ENCODE results near the gene UAP1L1. TPM values are rescaled to one million over a fixed set of nuclear protein-coding genes. Genes with fewer than 3 reads are reported as not detected.

The UAP1L1 gene
- total and polyA plus RNA-seq, 2 of the 8 experiments (the other 6 are each of a cell fraction or from before 2014, with no cell fraction given): 2.0 to 5.4 TPM

DNA sequence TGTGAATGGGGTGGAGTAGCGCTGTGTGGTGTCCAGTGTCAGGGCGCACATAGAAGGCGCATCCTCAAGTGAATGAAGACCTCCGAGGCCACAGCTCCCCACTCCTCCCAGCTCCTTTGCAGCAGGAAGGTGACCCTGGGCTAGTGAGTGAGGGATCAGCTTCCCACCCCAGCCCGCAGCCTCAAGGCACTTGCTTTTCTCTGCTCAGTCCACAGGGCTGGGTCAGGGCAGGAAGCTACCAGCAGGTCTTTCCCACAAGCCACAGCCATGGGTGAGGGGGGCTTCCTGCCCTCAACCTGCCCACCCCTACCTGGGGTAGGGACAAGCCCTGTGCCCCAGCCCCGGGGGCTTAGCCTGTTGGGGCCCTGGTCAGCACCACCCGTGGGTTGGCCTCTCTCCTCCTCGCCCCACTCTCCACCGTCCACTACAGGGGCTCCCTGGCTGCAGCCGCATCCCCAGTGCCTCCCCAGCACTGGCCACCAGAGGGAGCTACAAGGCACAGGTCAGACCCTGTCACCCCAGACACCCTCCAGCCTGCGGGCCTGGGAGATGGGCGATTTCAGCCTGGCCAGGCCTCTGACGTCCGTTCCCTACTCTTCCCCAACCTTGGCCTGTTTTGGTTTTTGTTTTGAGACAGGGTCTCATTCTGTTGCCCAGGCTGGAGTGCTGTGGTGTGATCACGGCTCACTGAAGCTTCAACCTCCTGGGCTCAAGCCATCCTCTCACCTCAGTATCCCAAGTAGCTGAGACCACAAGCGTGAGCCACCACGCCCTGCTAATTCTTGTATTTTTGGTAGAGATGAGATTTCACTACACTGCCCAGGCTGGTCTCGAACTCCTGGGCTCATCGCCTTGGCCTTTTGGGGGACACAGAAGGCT lies 48.0 kb upstream of the UAP1L1 start:
- DNase-seq (ENCODE audit: low read depth in 1 of 2, low spot score in 2 of 2) (peak in 1 of 2 experiments; percentile 98), FAIRE-seq (peak; percentile 69)
- Histone ChIP-seq H3K14ac (ENCODE audit: insufficient read length) (no peak overlapping the region), H3K23ac (ENCODE audit: insufficient read length) (no peak overlapping the region), H3K27ac (ENCODE audit: low read depth, low read length) (no peak overlapping the region), H2AFZ (ENCODE audit: low read length) (no peak overlapping the region), H3K4me3 (ENCODE audit: extremely low read depth in 1 of 4, insufficient read depth in 2 of 4, low read depth in 3 of 4, low read length in 4 of 4) (peak overlapping the region in 1 of 4 experiments; percentile 78; a peak in 4 of 8 replicates), H3K4me1 (replicated peaks in 1 of 4; ENCODE audit: control insufficient read depth in 3 of 4, insufficient read depth in 4 of 4, low read length in 3 of 4) (peaks cover 0 to 11% (median 3%) of the 10 kb centered on the region in 4 experiments; a peak in 5 of 7 replicates), H3K27me3 (replicated peaks in 1 of 4; ENCODE audit: control insufficient read depth in 3 of 4, extremely low read depth in 1 of 4, insufficient read depth in 3 of 4, low read length in 3 of 4) (peaks cover 1 to 27% (median 15%) of the 10 kb centered on the region in 4 experiments; a peak in 6 of 7 replicates), H4K8ac (ENCODE audit: extremely low read depth, insufficient read depth, low read length) (no peak overlapping the region), H3K79me2 (ENCODE audit: control insufficient read depth in 1 of 2, insufficient read depth in 2 of 2, low read length in 2 of 2) (no peaks in the 10 kb centered on the region), H4K5ac (ENCODE audit: insufficient read length, low read depth, low read length) (no peak overlapping the region), H4K20me1 (replicated peaks in 1 of 2; ENCODE audit: control insufficient read depth in 1 of 2, insufficient read depth in 2 of 2, low read length in 2 of 2) (no peaks in the 10 kb centered on the region), H3K18ac (ENCODE audit: extremely low read depth, low read length) (0 out of 2 replicates have a peak overlapping the region, but pooled peaks have one; percentile 38), H3K23me2 (ENCODE audit: low read depth, low read length) (peaks cover 4% of the 10 kb centered on the region; the same call in 1 of the 2 replicates), H3K9me3 (ENCODE audit: insufficient read depth in 2 of 2, low read depth in 1 of 2, low read length in 1 of 2) (no peaks in the 10 kb centered on the region), H3K36me3 (ENCODE audit: control insufficient read depth in 2 of 4, insufficient read depth in 4 of 4, low read length in 3 of 4) (no peaks in the 10 kb centered on the region), H3K56ac (replicated peaks; ENCODE audit: insufficient read length, low read depth, low read length) (no peak overlapping the region), H2BK12ac (ENCODE audit: low read depth, low read length) (peak overlapping the region; percentile 33; the same call in 1 of the 2 replicates), H3K4me2 (ENCODE audit: insufficient read depth in 1 of 2, low read depth in 2 of 2, low read length in 2 of 2) (peak overlapping the region; percentile 39 to 91; a peak in 2 of 4 replicates), H2AK5ac (ENCODE audit: low read depth, low read length) (no peak overlapping the region), H3K4ac (replicated peaks; ENCODE audit: insufficient read length, low read depth, low read length) (no peak overlapping the region), H2BK120ac (replicated peaks; ENCODE audit: low read depth, low read length) (no peak overlapping the region), H2BK15ac (ENCODE audit: low read length) (0 out of 2 replicates have a peak overlapping the region, but pooled peaks have one; percentile 40), H2BK20ac (ENCODE audit: low read length) (no peak overlapping the region), H3K9ac (replicated peaks in 1 of 4; ENCODE audit: extremely low read depth in 1 of 4, low read depth in 3 of 4, low read length in 3 of 4) (no peak overlapping the region), H4K91ac (replicated peaks; ENCODE audit: insufficient read length, low read length) (no peak overlapping the region), H2BK5ac (ENCODE audit: low read depth, low read length) (no peak overlapping the region), H3K79me1 (ENCODE audit: low read depth, low read length) (no peaks in the 10 kb centered on the region)
- ChIA-PET CTCF (ENCODE audit: partially characterized antibody) (interaction anchor here (0.6 to 8.5 kb wide), 84 partner anchors 8 to 1038 kb away, joined by 3 to 110 read pairs (median 5); partner anchors contain the start of genes AJM1, C8G, CLIC3 and GRIN1), POLR2A (ENCODE audit: partially characterized antibody) (interaction anchor here (1.0 to 1.9 kb wide), 6 partner anchors 15 to 213 kb away, joined by 3 to 6 read pairs (median 4); partner anchors contain the start of gene TUBB4B)
- 49% methylated on average over 19 of the region's 19 CpGs; no CpG with 5 or more reads in 1 of the 2 experiments for WGBS, 2 experiments (ENCODE audit: extremely low coverage in 1 of 2, insufficient coverage in 1 of 2, insufficient read length in 1 of 2, insufficient replicate concordance in 2 of 2, low coverage in 1 of 2, low lambda C conversion rate in 2 of 2, missing lambda C conversion rate in 1 of 2)
- TF ChIP-seq MAX (IDR thresholded peaks at IDR 0.05): no peak
- TF ChIP-seq YY1 (IDR thresholded peaks at IDR 0.05; ENCODE audit: low read depth, low read length): 0 out of 2 replicates have a peak, but pooled peaks have one; percentile 28
- TF ChIP-seq, protein P1, sequence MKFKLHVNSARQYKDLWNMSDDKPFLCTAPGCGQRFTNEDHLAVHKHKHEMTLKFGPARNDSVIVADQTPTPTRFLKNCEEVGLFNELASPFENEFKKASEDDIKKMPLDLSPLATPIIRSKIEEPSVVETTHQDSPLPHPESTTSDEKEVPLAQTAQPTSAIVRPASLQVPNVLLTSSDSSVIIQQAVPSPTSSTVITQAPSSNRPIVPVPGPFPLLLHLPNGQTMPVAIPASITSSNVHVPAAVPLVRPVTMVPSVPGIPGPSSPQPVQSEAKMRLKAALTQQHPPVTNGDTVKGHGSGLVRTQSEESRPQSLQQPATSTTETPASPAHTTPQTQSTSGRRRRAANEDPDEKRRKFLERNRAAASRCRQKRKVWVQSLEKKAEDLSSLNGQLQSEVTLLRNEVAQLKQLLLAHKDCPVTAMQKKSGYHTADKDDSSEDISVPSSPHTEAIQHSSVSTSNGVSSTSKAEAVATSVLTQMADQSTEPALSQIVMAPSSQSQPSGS (IDR thresholded peaks at IDR 0.05; ENCODE audit: low read length): 0 out of 2 replicates have a peak, but pooled peaks have one; percentile 32
- TF ChIP-seq CTCF (IDR thresholded peaks at IDR 0.05; ENCODE audit: control extremely low read depth in 1 of 3, insufficient read depth in 1 of 3, low read depth in 1 of 3, low read length in 3 of 3): peak in 2 of 3 experiments; percentile 94 to 98; a peak in 3 of 4 replicates
